K562 (cell line): Measurements from ENCODE around the gene NPHP1. TPM values are rescaled to one million over a fixed set of nuclear protein-coding genes. Genes with fewer than 3 reads are reported as not detected.

Source experiments
- ATAC-seq: fragments of 200-7000 bp; cut with Tn5 transposase; 3 replicates; pipeline ENCODE4 v1.9.1; 2020; ENCODE audit warnings: moderate library complexity
- BruUV-seq: library from RNA; stranded (reverse); fragments of 400-500 nt; replicated peaks from 2 replicates; lab custom pipeline; 2021; lab: Mats Ljungman, UMichigan
- CTCF ChIA-PET: fragments of 300-600 bp; formaldehyde crosslinking; extraction: SDS; loops from one replicate; lab custom pipeline; 2021; ENCODE audit warnings: low intra/inter-chr PET ratio; lab: Yijun Ruan, JAX
- POLR2A ChIA-PET: fragments of 300-600, 350-650 bp; sonication (Branson Sonifier 250); formaldehyde crosslinking; extraction: SDS; loops from one replicate; lab custom pipeline; 2021; ENCODE audit warnings: antibody characterized with exemption, inconsistent platforms; lab: Yijun Ruan, JAX
- DNase-seq, 4 experiments: peaks; one replicate each; pipeline versions ENCODE4 v3.0.0 to v3.0.0-alpha.2; 2011 to 2018; ENCODE audit warnings: low spot score in 3 of 4, mixed read lengths in 3 of 4; ENCODE audit errors: extremely low read depth in 1 of 4
- FAIRE-seq: peaks from 2 replicates; lab custom pipeline; 2011; peaks lifted over from hg19 to GRCh38; lab: Jason Lieb, UNC
- H2AFZ ChIP-seq: 2 replicates; pipeline ENCODE4 v1.6.0; 2011; ENCODE audit warnings: low read depth, low read length, control low read depth, inconsistent platforms
- H3K27ac ChIP-seq: fragments of 200-600 bp; 3 replicates; pipeline ENCODE4 v1.8.0; 2011; ENCODE audit warnings: low read depth, mild to moderate bottlenecking, control low read depth, inconsistent platforms, low read length, moderate library complexity, mixed read lengths; ENCODE audit errors: extremely low read depth
- H3K27me3 ChIP-seq, 2 experiments: fragments of 300-600 bp in 1 of 2; 2 replicates in 1 of 2; 3 replicates in 1 of 2; pipeline versions ENCODE4 v1.6.0 to v1.8.0; 2011; ENCODE audit warnings: inconsistent platforms in 2 of 2, low read length in 2 of 2, mild to moderate bottlenecking in 1 of 2, mixed read lengths in 1 of 2, moderate library complexity in 1 of 2; ENCODE audit not compliant: control insufficient read depth in 2 of 2, insufficient read depth in 2 of 2
- H3K36me3 ChIP-seq: fragments of 300-600 bp; 3 replicates; pipeline ENCODE4 v1.8.0; 2011; ENCODE audit warnings: mild to moderate bottlenecking, low read length, inconsistent platforms; ENCODE audit not compliant: control insufficient read depth, insufficient read depth
- H3K4me1 ChIP-seq, 2 experiments: fragments of 200-600 bp in 1 of 2; replicated peaks in 1 of 2; 2 replicates in 1 of 2; 3 replicates in 1 of 2; pipeline versions ENCODE4 v1.5.1 to v1.8.0; 2011; ENCODE audit warnings: inconsistent platforms in 2 of 2, low read length in 2 of 2, mild to moderate bottlenecking in 1 of 2, mixed read lengths in 1 of 2, moderate library complexity in 1 of 2; ENCODE audit not compliant: control insufficient read depth in 2 of 2, insufficient read depth in 2 of 2
- H3K4me2 ChIP-seq: 2 replicates; pipeline ENCODE4 v1.6.1; 2011; ENCODE audit warnings: low read length, control low read depth, inconsistent platforms, mixed read lengths; ENCODE audit not compliant: insufficient read depth
- H3K4me3 ChIP-seq: fragments of 200-600 bp; sonication (generic), shearing (Covaris generic); 2 replicates; pipeline ENCODE4 v1.5.1; 2016; ENCODE audit warnings: control low read depth, inconsistent platforms
- H3K79me2 ChIP-seq: fragments of 200-600 bp; 3 replicates; pipeline ENCODE4 v1.8.0; 2011; ENCODE audit warnings: low read length, inconsistent platforms; ENCODE audit not compliant: control insufficient read depth, insufficient read depth
- H3K9ac ChIP-seq, 2 experiments: 2 replicates each; pipeline versions ENCODE4 v1.6.0 to v1.6.1; 2011; ENCODE audit warnings: low read depth in 2 of 2, low read length in 2 of 2, control low read depth in 1 of 2, inconsistent platforms in 1 of 2, mild to moderate bottlenecking in 1 of 2, mixed read lengths in 1 of 2; ENCODE audit not compliant: insufficient read depth in 1 of 2
- H3K9me1 ChIP-seq: one replicate; pipeline ENCODE4 v1.6.0; 2011; ENCODE audit warnings: inconsistent platforms, mild to moderate bottlenecking, low read length, moderate library complexity; ENCODE audit not compliant: control insufficient read depth, insufficient read depth
- H3K9me3 ChIP-seq: replicated peaks from 2 replicates; pipeline ENCODE4 v1.5.1; 2011; ENCODE audit warnings: low read depth, low read length, inconsistent platforms; ENCODE audit not compliant: control insufficient read depth, insufficient read depth
- H4K20me1 ChIP-seq: replicated peaks from 2 replicates; pipeline ENCODE4 v1.6.1; 2011; ENCODE audit warnings: low read length, inconsistent platforms, mixed read lengths; ENCODE audit not compliant: control insufficient read depth, insufficient read depth
- ELK1 ChIP-seq: sonication (generic); formaldehyde crosslinking; IDR thresholded peaks from 2 replicates; pipeline ENCODE4 v1.8.1; 2022; ENCODE audit warnings: missing genetic modification reagents
- ETS1 ChIP-seq: conservative IDR thresholded peaks from 2 replicates; pipeline ENCODE4 v1.6.1; 2011; ENCODE audit warnings: low read depth, mild to moderate bottlenecking, low read length; ENCODE audit not compliant: control insufficient read depth
- JUNB ChIP-seq: fragments of 450-650 bp; formaldehyde crosslinking; conservative IDR thresholded peaks from 2 replicates; pipeline ENCODE4 v1.4.0; 2020; ENCODE audit warnings: mild to moderate bottlenecking
- MAZ ChIP-seq, 2 experiments: fragments of 450-650 bp in 1 of 2; sonication (generic) in 1 of 2; formaldehyde crosslinking; IDR thresholded peaks in 1 of 2; conservative IDR thresholded peaks in 1 of 2; 2 replicates each; pipeline versions ENCODE4 v1.4.0 to v1.5.0; 2020; ENCODE audit warnings: mild to moderate bottlenecking in 1 of 2, missing genetic modification reagents in 1 of 2
- TEAD2 ChIP-seq: fragments of 450-650 bp; IDR thresholded peaks from 2 replicates; pipeline ENCODE4 v1.6.1; 2016; ENCODE audit warnings: missing genetic modification characterization, control low read depth, missing compliant biosample characterization
- THRA ChIP-seq: fragments of 450-650 bp; IDR thresholded peaks from 2 replicates; pipeline ENCODE4 v1.6.1; 2017; ENCODE audit warnings: mild to moderate bottlenecking, moderate library complexity
- ZBTB9 ChIP-seq: fragments of 450-650 bp; formaldehyde crosslinking; IDR thresholded peaks from 2 replicates; pipeline ENCODE4 v1.4.0; 2020; ENCODE audit warnings: mild to moderate bottlenecking, moderate library complexity
- ZNF668 ChIP-seq: fragments of 250-450 bp; sonication (Bioruptor Pico); IDR thresholded peaks from 2 replicates; pipeline ENCODE4 v1.8.0; 2022; ENCODE audit warnings: mild to moderate bottlenecking, inconsistent platforms
- ZZZ3 ChIP-seq: fragments of 450-650 bp; IDR thresholded peaks from 2 replicates; pipeline ENCODE4 v1.6.1; 2016; ENCODE audit warnings: antibody characterized with exemption, mild to moderate bottlenecking, moderate library complexity
- WGBS: fragments of 100-300 bp; shearing (Covaris generic); methylation state at CpG from one replicate; pipeline ENCODE4 v1.1.6; 2016; ENCODE audit warnings: low coverage, mixed read lengths; ENCODE audit not compliant: insufficient coverage; ENCODE audit errors: missing lambda C conversion rate; 5-methylcytosine and 5-hydroxymethylcytosine counted together
- in situ Hi-C: fragments of 300-500 bp; cut with MboI; formaldehyde crosslinking; loops from 4 replicates; pipeline ENCODE4 v1.15.0; 2018; ENCODE audit warnings: inconsistent platforms, mixed read lengths
- intact Hi-C: fragments of 100-400 bp; cut with micrococcal nuclease; formaldehyde crosslinking; loops from 2 replicates; pipeline ENCODE4 v1.14.2; 2022
- polyA plus RNA-seq, 8 experiments: library from polyadenylated mRNA; depleted of rRNA in 4 of 8; stranded (reverse) in 5 of 8; unstranded in 3 of 8; fragments of >200 nt; fragmentation: Nextera tagmentation in 2 of 8; fragmentation: Illumina TruSeq in 1 of 8; extraction: Ambion mirVana in 2 of 8; extraction: Trizol in 1 of 8; gene quantifications; 2 replicates each; pipeline versions ENCODE4 v1.2.1 to v1.2.3, GENCODE V29; 2011 to 2014; ENCODE audit warnings: inconsistent platforms in 1 of 8, missing spikeins in 1 of 8
- total RNA-seq, 7 experiments: library from RNA; depleted of rRNA in 6 of 7; stranded (reverse); fragments of >200 nt in 6 of 7; fragmentation: Illumina TruSeq in 2 of 7; extraction: Trizol in 2 of 7; gene quantifications; 2 replicates each; pipeline versions ENCODE4 v1.2.1 to v1.2.3, GENCODE V29; 2011 to 2021; ENCODE audit warnings: low replicate concordance in 1 of 7
- TF ChIP-seq, protein P1 (sequence below): fragments of 450-650 bp; formaldehyde crosslinking; IDR thresholded peaks from 2 replicates; pipeline ENCODE4 v1.4.0; 2022; ENCODE audit warnings: mild to moderate bottlenecking, moderate library complexity
- TF ChIP-seq, protein P2 (sequence below): fragments of 450-650 bp; formaldehyde crosslinking; IDR thresholded peaks from 2 replicates; pipeline ENCODE4 v1.4.0; 2020; ENCODE audit warnings: mild to moderate bottlenecking, mixed read lengths

The NPHP1 gene
- total and polyA plus RNA-seq, 9 of the 15 experiments (the other 6 are each of a cell fraction or from before 2014, with no cell fraction given), result 0.11 to 0.32 (median 0.20) TPM; not detected in 5

- no peak for TF ChIP-seq ZBTB9 (CRISPR knock-in tag)
- no peak for TF ChIP-seq ELK1 (CRISPR knock-in tag)
- no peak for TF ChIP-seq ETS1
These were observed 104.3 kb downstream of the NPHP1 start (continued) for GRCh38 chr2:110100480-110100879.

- Histone ChIP-seq H3K4me3 (no peak overlapping the region), H3K36me3 (no peaks in the 10 kb centered on the region), H3K27me3 (peaks cover 0 to 4% of the 10 kb centered on the region in 2 experiments; a peak in 2 of 5 replicates), H3K9me1 (no peaks in the 10 kb centered on the region), H3K9me3 (no peaks in the 10 kb centered on the region), H3K9ac (no peak overlapping the region), H3K27ac (no peak overlapping the region), H3K4me2 (no peak overlapping the region), H3K4me1 (no peaks in the 10 kb centered on the region), H2AFZ (no peak overlapping the region), H3K79me2 (no peaks in the 10 kb centered on the region), H4K20me1 (no peaks in the 10 kb centered on the region)
- POLR2A ChIA-PET, result interaction anchor here (0.6 to 1.0 kb wide), 3 partner anchors 8 to 614 kb away, joined by 3 read pairs; no protein-coding TSS in a partner anchor
- ATAC-seq (no peak), FAIRE-seq (no peak), DNase-seq (no peak)
- BruUV-seq, result no TSS peak
- CTCF ChIA-PET, result no interaction called here
- intact Hi-C loops (no loop called here), in situ Hi-C loops (loop anchor here (5.0 kb wide), 1 partner anchor 178 kb away; no protein-coding TSS in a partner anchor)
- 2% methylated on average over 8 of the region's 10 CpGs for WGBS
- TF ChIP-seq, protein P1, sequence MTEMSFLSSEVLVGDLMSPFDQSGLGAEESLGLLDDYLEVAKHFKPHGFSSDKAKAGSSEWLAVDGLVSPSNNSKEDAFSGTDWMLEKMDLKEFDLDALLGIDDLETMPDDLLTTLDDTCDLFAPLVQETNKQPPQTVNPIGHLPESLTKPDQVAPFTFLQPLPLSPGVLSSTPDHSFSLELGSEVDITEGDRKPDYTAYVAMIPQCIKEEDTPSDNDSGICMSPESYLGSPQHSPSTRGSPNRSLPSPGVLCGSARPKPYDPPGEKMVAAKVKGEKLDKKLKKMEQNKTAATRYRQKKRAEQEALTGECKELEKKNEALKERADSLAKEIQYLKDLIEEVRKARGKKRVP (CRISPR knock-in tag), result no peak
- TF ChIP-seq MAZ (CRISPR knock-in tag; conservative IDR thresholded peaks at IDR 0.05 in 1 of 2, IDR thresholded peaks at IDR 0.05 in 1 of 2), result no peak
- no peak for TF ChIP-seq ZZZ3
- no peak for TF ChIP-seq TEAD2 (tag)
- TF ChIP-seq ZNF668 (CRISPR knock-in tag), result no peak
- TF ChIP-seq, protein P2, sequence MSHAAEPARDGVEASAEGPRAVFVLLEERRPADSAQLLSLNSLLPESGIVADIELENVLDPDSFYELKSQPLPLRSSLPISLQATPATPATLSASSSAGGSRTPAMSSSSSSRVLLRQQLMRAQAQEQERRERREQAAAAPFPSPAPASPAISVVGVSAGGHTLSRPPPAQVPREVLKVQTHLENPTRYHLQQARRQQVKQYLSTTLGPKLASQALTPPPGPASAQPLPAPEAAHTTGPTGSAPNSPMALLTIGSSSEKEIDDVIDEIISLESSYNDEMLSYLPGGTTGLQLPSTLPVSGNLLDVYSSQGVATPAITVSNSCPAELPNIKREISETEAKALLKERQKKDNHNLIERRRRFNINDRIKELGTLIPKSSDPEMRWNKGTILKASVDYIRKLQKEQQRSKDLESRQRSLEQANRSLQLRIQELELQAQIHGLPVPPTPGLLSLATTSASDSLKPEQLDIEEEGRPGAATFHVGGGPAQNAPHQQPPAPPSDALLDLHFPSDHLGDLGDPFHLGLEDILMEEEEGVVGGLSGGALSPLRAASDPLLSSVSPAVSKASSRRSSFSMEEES (CRISPR knock-in tag), result no peak
- no peak for TF ChIP-seq THRA
- no peak for TF ChIP-seq JUNB
These were observed 105.2 kb downstream of the NPHP1 start for GRCh38 chr2:110099471-110100225.
